ENCODE results near the gene SLC25A33.

DNA sequence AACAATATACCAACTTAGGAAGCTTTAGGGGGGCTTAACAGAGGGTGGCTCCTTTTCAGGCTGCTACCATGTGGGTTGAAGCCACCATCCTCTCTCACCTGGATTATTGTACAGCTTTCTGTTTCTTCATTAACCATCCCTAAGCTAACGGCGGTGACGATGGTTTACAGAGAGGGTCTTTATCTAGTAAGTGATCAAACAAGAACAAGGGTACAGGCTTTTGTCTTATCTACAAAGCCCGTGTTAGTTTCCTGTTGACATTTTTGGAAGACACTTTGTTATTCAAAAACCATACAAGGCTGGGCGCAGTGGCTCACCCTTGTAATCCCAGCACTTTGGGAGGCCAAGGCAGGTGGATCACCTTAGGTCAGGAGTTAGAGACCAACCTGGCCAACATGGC lies 20.4 kb downstream of the SLC25A33 start:
- TF ChIP-seq, protein P1, sequence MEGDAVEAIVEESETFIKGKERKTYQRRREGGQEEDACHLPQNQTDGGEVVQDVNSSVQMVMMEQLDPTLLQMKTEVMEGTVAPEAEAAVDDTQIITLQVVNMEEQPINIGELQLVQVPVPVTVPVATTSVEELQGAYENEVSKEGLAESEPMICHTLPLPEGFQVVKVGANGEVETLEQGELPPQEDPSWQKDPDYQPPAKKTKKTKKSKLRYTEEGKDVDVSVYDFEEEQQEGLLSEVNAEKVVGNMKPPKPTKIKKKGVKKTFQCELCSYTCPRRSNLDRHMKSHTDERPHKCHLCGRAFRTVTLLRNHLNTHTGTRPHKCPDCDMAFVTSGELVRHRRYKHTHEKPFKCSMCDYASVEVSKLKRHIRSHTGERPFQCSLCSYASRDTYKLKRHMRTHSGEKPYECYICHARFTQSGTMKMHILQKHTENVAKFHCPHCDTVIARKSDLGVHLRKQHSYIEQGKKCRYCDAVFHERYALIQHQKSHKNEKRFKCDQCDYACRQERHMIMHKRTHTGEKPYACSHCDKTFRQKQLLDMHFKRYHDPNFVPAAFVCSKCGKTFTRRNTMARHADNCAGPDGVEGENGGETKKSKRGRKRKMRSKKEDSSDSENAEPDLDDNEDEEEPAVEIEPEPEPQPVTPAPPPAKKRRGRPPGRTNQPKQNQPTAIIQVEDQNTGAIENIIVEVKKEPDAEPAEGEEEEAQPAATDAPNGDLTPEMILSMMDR (IDR thresholded peaks at IDR 0.05) = no peak
- no peak for TF ChIP-seq POLR2A (IDR thresholded peaks at IDR 0.05)

All from right lobe of liver (tissue), 4 donors.